H1 (cell line): ENCODE data around the gene ZIC5. TPM values are rescaled to one million over a fixed set of nuclear protein-coding genes. Genes with fewer than 3 reads are reported as not detected.
A peak's percentile ranks its signal among the peaks of the same experiment; 100 is the strongest.

Source experiments
- CTCF ChIA-PET: fragments of 300-600 bp; sonication (Branson Sonifier 250); formaldehyde crosslinking; loops from one replicate; lab custom pipeline; 2021; ENCODE audit not compliant: partially characterized antibody; lab: Charles Lee
- POLR2A ChIA-PET: fragments of 300-600 bp; sonication (Branson Sonifier 250); formaldehyde crosslinking; loops from one replicate; lab custom pipeline; 2021; ENCODE audit warnings: inconsistent platforms; ENCODE audit not compliant: partially characterized antibody; lab: Charles Lee
- DNase-seq, 2 experiments: peaks; one replicate each; pipeline versions ENCODE4 v3.0.0 to v3.0.0-alpha.2; 2010 to 2022; ENCODE audit warnings: low spot score in 2 of 2, low read depth in 1 of 2, mixed read lengths in 1 of 2
- FAIRE-seq: peaks from 2 replicates; lab custom pipeline; 2011; peaks lifted over from hg19 to GRCh38; lab: Jason Lieb, UNC
- H2AFZ ChIP-seq: 2 replicates; pipeline ENCODE4 v1.8.1; 2012; ENCODE audit warnings: low read length, inconsistent platforms
- H2AK5ac ChIP-seq: 2 replicates; pipeline ENCODE4 v1.6.1; 2013; ENCODE audit warnings: low read depth, low read length
- H2BK120ac ChIP-seq: replicated peaks from 2 replicates; pipeline ENCODE3; 2013; ENCODE audit warnings: low read depth, low read length, inconsistent platforms
- H2BK12ac ChIP-seq: 2 replicates; pipeline ENCODE4 v1.6.1; 2013; ENCODE audit warnings: low read depth, low read length
- H2BK15ac ChIP-seq: 2 replicates; pipeline ENCODE4 v1.6.1; 2013; ENCODE audit warnings: low read length
- H2BK20ac ChIP-seq: 2 replicates; pipeline ENCODE4 v1.6.1; 2013; ENCODE audit warnings: low read length
- H2BK5ac ChIP-seq: 2 replicates; pipeline ENCODE4 v1.6.1; 2013; ENCODE audit warnings: low read depth, low read length
- H3K14ac ChIP-seq: 2 replicates; pipeline ENCODE4 v1.6.1; 2013; ENCODE audit warnings: inconsistent platforms; ENCODE audit not compliant: insufficient read length
- H3K18ac ChIP-seq: 2 replicates; pipeline ENCODE4 v1.6.1; 2013; ENCODE audit warnings: low read length; ENCODE audit errors: extremely low read depth
- H3K23ac ChIP-seq: 2 replicates; pipeline ENCODE4 v1.6.1; 2013; ENCODE audit warnings: inconsistent platforms; ENCODE audit not compliant: insufficient read length
- H3K23me2 ChIP-seq: 2 replicates; pipeline ENCODE4 v1.6.1; 2013; ENCODE audit warnings: low read depth, low read length
- H3K27ac ChIP-seq: 2 replicates; pipeline ENCODE4 v1.6.1; 2011; ENCODE audit warnings: low read depth, low read length, inconsistent platforms
- H3K27me3 ChIP-seq, 4 experiments: replicated peaks in 1 of 4; 1 replicate in 1 of 4; 2 replicates in 3 of 4; pipeline versions ENCODE4 v1.6.1 to v1.8.1; 2011 to 2013; ENCODE audit warnings: low read length in 3 of 4, mild to moderate bottlenecking in 3 of 4, inconsistent platforms in 2 of 4, mixed read lengths in 2 of 4, moderate library complexity in 1 of 4; ENCODE audit not compliant: control insufficient read depth in 3 of 4, insufficient read depth in 3 of 4; ENCODE audit errors: extremely low read depth in 1 of 4
- H3K36me3 ChIP-seq, 4 experiments: 2 replicates each; pipeline versions ENCODE4 v1.6.1 to v1.8.1; 2011 to 2013; ENCODE audit warnings: mild to moderate bottlenecking in 4 of 4, low read length in 3 of 4, moderate library complexity in 2 of 4, control low read depth in 1 of 4, inconsistent platforms in 1 of 4; ENCODE audit not compliant: insufficient read depth in 4 of 4, control insufficient read depth in 2 of 4
- H3K4ac ChIP-seq: replicated peaks from 2 replicates; pipeline ENCODE3; 2013; ENCODE audit warnings: low read length, low read depth, mixed read lengths, inconsistent platforms; ENCODE audit not compliant: insufficient read length
- H3K4me1 ChIP-seq, 4 experiments: replicated peaks in 1 of 4; 1 replicate in 1 of 4; 2 replicates in 3 of 4; pipeline versions ENCODE4 v1.6.1 to v1.8.1; 2011 to 2013; ENCODE audit warnings: low read length in 3 of 4, inconsistent platforms in 2 of 4, mixed read lengths in 1 of 4; ENCODE audit not compliant: insufficient read depth in 4 of 4, control insufficient read depth in 3 of 4
- H3K4me2 ChIP-seq, 2 experiments: 2 replicates each; pipeline versions ENCODE4 v1.6.1 to v1.8.1; 2011 to 2013; ENCODE audit warnings: low read depth in 2 of 2, low read length in 2 of 2, control low read depth in 1 of 2, inconsistent platforms in 1 of 2, mild to moderate bottlenecking in 1 of 2; ENCODE audit not compliant: insufficient read depth in 1 of 2
- H3K4me3 ChIP-seq, 4 experiments: fragments of 200-600, 300-600 bp in 1 of 4; sonication (generic), shearing (Covaris generic), sonication (Bioruptor Twin) in 1 of 4; 2 replicates each; pipeline versions ENCODE4 v1.5.1 to v1.8.1; 2011 to 2016; ENCODE audit warnings: low read length in 4 of 4, low read depth in 3 of 4, control low read depth in 2 of 4, inconsistent platforms in 2 of 4, mild to moderate bottlenecking in 2 of 4, mixed read lengths in 1 of 4, moderate library complexity in 1 of 4; ENCODE audit not compliant: insufficient read depth in 2 of 4; ENCODE audit errors: extremely low read depth in 1 of 4
- H3K56ac ChIP-seq: replicated peaks from 2 replicates; pipeline ENCODE3; 2013; ENCODE audit warnings: low read depth, mild to moderate bottlenecking, mixed read lengths, low read length, inconsistent platforms; ENCODE audit not compliant: insufficient read length
- H3K79me1 ChIP-seq: 2 replicates; pipeline ENCODE4 v1.6.1; 2013; ENCODE audit warnings: low read depth, low read length, control low read depth
- H3K79me2 ChIP-seq, 2 experiments: 2 replicates each; pipeline versions ENCODE4 v1.6.1 to v1.8.1; 2012 to 2013; ENCODE audit warnings: low read length in 2 of 2, mild to moderate bottlenecking in 2 of 2, inconsistent platforms in 1 of 2; ENCODE audit not compliant: insufficient read depth in 2 of 2, control insufficient read depth in 1 of 2
- H3K9ac ChIP-seq, 4 experiments: replicated peaks in 1 of 4; 1 replicate in 1 of 4; 2 replicates in 3 of 4; pipeline versions ENCODE4 v1.6.1 to v1.8.1; 2011 to 2013; ENCODE audit warnings: low read depth in 3 of 4, low read length in 3 of 4, control low read depth in 2 of 4, mild to moderate bottlenecking in 2 of 4, moderate library complexity in 2 of 4, inconsistent platforms in 1 of 4; ENCODE audit errors: extremely low read depth in 1 of 4
- H3K9me3 ChIP-seq, 2 experiments: 2 replicates each; pipeline versions ENCODE4 v1.6.1 to v1.8.1; 2012 to 2013; ENCODE audit warnings: mild to moderate bottlenecking in 2 of 2, moderate library complexity in 2 of 2, control low read depth in 1 of 2, inconsistent platforms in 1 of 2, low read depth in 1 of 2, low read length in 1 of 2, mixed read lengths in 1 of 2; ENCODE audit not compliant: insufficient read depth in 2 of 2
- H4K20me1 ChIP-seq, 2 experiments: replicated peaks in 1 of 2; 2 replicates each; pipeline versions ENCODE3 to v1.8.1; 2011 to 2013; ENCODE audit warnings: inconsistent platforms in 2 of 2, low read length in 2 of 2, mild to moderate bottlenecking in 1 of 2; ENCODE audit not compliant: insufficient read depth in 2 of 2, control insufficient read depth in 1 of 2
- H4K5ac ChIP-seq: 2 replicates; pipeline ENCODE4 v1.6.1; 2013; ENCODE audit warnings: low read length, low read depth, mixed read lengths, inconsistent platforms; ENCODE audit not compliant: insufficient read length
- H4K8ac ChIP-seq: 2 replicates; pipeline ENCODE4 v1.8.0; 2013; ENCODE audit warnings: mild to moderate bottlenecking, moderate library complexity, low read length, inconsistent platforms; ENCODE audit not compliant: insufficient read depth; ENCODE audit errors: extremely low read depth
- H4K91ac ChIP-seq: replicated peaks from 2 replicates; pipeline ENCODE3; 2013; ENCODE audit warnings: low read length, mixed read lengths, inconsistent platforms; ENCODE audit not compliant: insufficient read length
- WGBS, 2 experiments: shearing (Covaris generic) in 1 of 2; methylation state at CpG; one replicate each; pipeline versions ENCODE4 v1.1.6 to v1.1.7; 2013 to 2015; ENCODE audit warnings: low lambda C conversion rate in 2 of 2, mixed read lengths in 2 of 2, inconsistent platforms in 1 of 2, low coverage in 1 of 2, missing lambda C conversion rate in 1 of 2; ENCODE audit not compliant: insufficient replicate concordance in 2 of 2, insufficient coverage in 1 of 2, insufficient read length in 1 of 2; ENCODE audit errors: extremely low coverage in 1 of 2, missing lambda C conversion rate in 1 of 2; 5-methylcytosine and 5-hydroxymethylcytosine counted together
- polyA plus RNA-seq, 7 experiments: library from polyadenylated mRNA; depleted of rRNA in 3 of 7; stranded (reverse) in 5 of 7; unstranded in 2 of 7; fragments of >200 nt in 5 of 7; fragments of 200-250 nt in 2 of 7; gene quantifications; 1 replicate in 5 of 7; 2 replicates in 1 of 7; 4 replicates in 1 of 7; pipeline versions ENCODE4 v1.2.1 to v1.2.3, GENCODE V29; 2011 to 2013; ENCODE audit warnings: missing spikeins in 2 of 7, mixed read lengths in 2 of 7
- total RNA-seq: library from RNA; stranded (reverse); fragmentation: NEBNext Ultra II Directional; extraction: Animal tissue kit (Norgen Biotek cat#: 25700); gene quantifications from 2 replicates; pipeline ENCODE4 v1.2.1, GENCODE V29; 2021

The ZIC5 gene
- total and polyA plus RNA-seq, 2 of the 8 experiments (the other 6 are each of a cell fraction or from before 2014, with no cell fraction given): 14.2 to 52.7 TPM

GRCh38 chr13:99955107-99955746, 16.3 kb downstream of the ZIC5 start:
- ChIA-PET POLR2A (interaction anchor here (0.6 to 8.9 kb wide), 13 partner anchors 11 to 950 kb away, joined by 3 to 80 read pairs (median 4); partner anchors contain the start of genes ZIC2 and ZIC5), CTCF (interaction anchor here (0.9 to 11.7 kb wide), 22 partner anchors 12 to 586 kb away, joined by 3 to 93 read pairs (median 6); no protein-coding TSS in a partner anchor)
- no peaks in the 10 kb centered on the region for H3K79me2 ChIP-seq
- H3K23me2 ChIP-seq: peaks cover 37% of the 10 kb centered on the region
- H3K79me1 ChIP-seq: no peaks in the 10 kb centered on the region
- H2BK5ac ChIP-seq: peak overlapping the region; percentile 7; the same call in 1 of the 2 replicates
- H3K18ac ChIP-seq: peak overlapping the region; percentile 71
- no peak overlapping the region for H4K8ac ChIP-seq
- H4K20me1 ChIP-seq: no peaks in the 10 kb centered on the region
- H3K9ac ChIP-seq: no peak overlapping the region
- H3K4me1 ChIP-seq: peaks cover 3 to 33% (median 19%) of the 10 kb centered on the region in 4 experiments
- peak overlapping the region; percentile 35; the same call in 1 of the 2 replicates for H2BK12ac ChIP-seq
- H3K4me3 ChIP-seq: peak overlapping the region; percentile 45 to 69 (median 60)
- 49% methylated on average over 21 of the region's 21 CpGs; no CpG with 5 or more reads in 1 of the 2 experiments for WGBS, 2 experiments
- no peak overlapping the region for H4K5ac ChIP-seq
- H3K4me2 ChIP-seq: peak overlapping the region; percentile 98 to 100
- no peak overlapping the region for H3K14ac ChIP-seq
- H2BK20ac ChIP-seq: peak overlapping the region; percentile 66; the same call in 1 of the 2 replicates
- no peak overlapping the region for H3K23ac ChIP-seq
- H2AK5ac ChIP-seq: no peak overlapping the region
- H3K27ac ChIP-seq: no peak overlapping the region
- H2BK15ac ChIP-seq: no peak overlapping the region
- DNase-seq (peak in 1 of 2 experiments; percentile 63), FAIRE-seq (no peak)
- no peaks in the 10 kb centered on the region for H3K9me3 ChIP-seq
- H3K36me3 ChIP-seq: no peaks in the 10 kb centered on the region
- no peak overlapping the region for H2BK120ac ChIP-seq
- no peak overlapping the region for H2AFZ ChIP-seq
- peaks cover 10 to 53% (median 42%) of the 10 kb centered on the region in 4 experiments; a peak in 6 of 7 replicates for H3K27me3 ChIP-seq
- no peak overlapping the region for H3K4ac ChIP-seq
- no peak overlapping the region for H3K56ac ChIP-seq
- no peak overlapping the region for H4K91ac ChIP-seq
